K562 (cell line): Measurements from ENCODE around the gene ALG12. TPM values are rescaled to one million over a fixed set of nuclear protein-coding genes. Genes with fewer than 3 reads are reported as not detected.

Experiments
- ATAC-seq: fragments of 200-7000 bp; cut with Tn5 transposase; 3 replicates; pipeline ENCODE4 v1.9.1; 2020; ENCODE audit warnings: moderate library complexity
- Bru-seq: library from RNA; stranded (reverse); fragments of 400-500 nt; gene quantifications from one replicate; lab custom pipeline; 2021; lab: Mats Ljungman, UMichigan
- BruChase-seq, 2 experiments: library from RNA; stranded (reverse); fragments of 400-500 nt; gene quantifications; one replicate each; lab custom pipeline; 2021; lab: Mats Ljungman, UMichigan
- BruUV-seq: library from RNA; stranded (reverse); fragments of 400-500 nt; replicated peaks from 2 replicates; lab custom pipeline; 2021; lab: Mats Ljungman, UMichigan
- CTCF ChIA-PET: fragments of 300-600 bp; formaldehyde crosslinking; extraction: SDS; loops from one replicate; lab custom pipeline; 2021; ENCODE audit warnings: low intra/inter-chr PET ratio; lab: Yijun Ruan, JAX
- POLR2A ChIA-PET: fragments of 300-600, 350-650 bp; sonication (Branson Sonifier 250); formaldehyde crosslinking; extraction: SDS; loops from one replicate; lab custom pipeline; 2021; ENCODE audit warnings: antibody characterized with exemption, inconsistent platforms; lab: Yijun Ruan, JAX
- DNase-seq, 4 experiments: peaks; one replicate each; pipeline versions ENCODE4 v3.0.0 to v3.0.0-alpha.2; 2011 to 2018; ENCODE audit warnings: low spot score in 3 of 4, mixed read lengths in 3 of 4; ENCODE audit errors: extremely low read depth in 1 of 4
- FAIRE-seq: peaks from 2 replicates; lab custom pipeline; 2011; peaks lifted over from hg19 to GRCh38; lab: Jason Lieb, UNC
- H2AFZ ChIP-seq: 2 replicates; pipeline ENCODE4 v1.6.0; 2011; ENCODE audit warnings: low read depth, low read length, control low read depth, inconsistent platforms
- H3K27ac ChIP-seq: fragments of 200-600 bp; 3 replicates; pipeline ENCODE4 v1.8.0; 2011; ENCODE audit warnings: low read depth, mild to moderate bottlenecking, control low read depth, inconsistent platforms, low read length, moderate library complexity, mixed read lengths; ENCODE audit errors: extremely low read depth
- H3K27me3 ChIP-seq, 2 experiments: fragments of 300-600 bp in 1 of 2; 2 replicates in 1 of 2; 3 replicates in 1 of 2; pipeline versions ENCODE4 v1.6.0 to v1.8.0; 2011; ENCODE audit warnings: inconsistent platforms in 2 of 2, low read length in 2 of 2, mild to moderate bottlenecking in 1 of 2, mixed read lengths in 1 of 2, moderate library complexity in 1 of 2; ENCODE audit not compliant: control insufficient read depth in 2 of 2, insufficient read depth in 2 of 2
- H3K36me3 ChIP-seq: fragments of 300-600 bp; 3 replicates; pipeline ENCODE4 v1.8.0; 2011; ENCODE audit warnings: mild to moderate bottlenecking, low read length, inconsistent platforms; ENCODE audit not compliant: control insufficient read depth, insufficient read depth
- H3K4me1 ChIP-seq, 2 experiments: fragments of 200-600 bp in 1 of 2; replicated peaks in 1 of 2; 2 replicates in 1 of 2; 3 replicates in 1 of 2; pipeline versions ENCODE4 v1.5.1 to v1.8.0; 2011; ENCODE audit warnings: inconsistent platforms in 2 of 2, low read length in 2 of 2, mild to moderate bottlenecking in 1 of 2, mixed read lengths in 1 of 2, moderate library complexity in 1 of 2; ENCODE audit not compliant: control insufficient read depth in 2 of 2, insufficient read depth in 2 of 2
- H3K4me2 ChIP-seq: 2 replicates; pipeline ENCODE4 v1.6.1; 2011; ENCODE audit warnings: low read length, control low read depth, inconsistent platforms, mixed read lengths; ENCODE audit not compliant: insufficient read depth
- H3K4me3 ChIP-seq: fragments of 200-600 bp; sonication (generic), shearing (Covaris generic); 2 replicates; pipeline ENCODE4 v1.5.1; 2016; ENCODE audit warnings: control low read depth, inconsistent platforms
- H3K79me2 ChIP-seq: fragments of 200-600 bp; 3 replicates; pipeline ENCODE4 v1.8.0; 2011; ENCODE audit warnings: low read length, inconsistent platforms; ENCODE audit not compliant: control insufficient read depth, insufficient read depth
- H3K9ac ChIP-seq, 2 experiments: 2 replicates each; pipeline versions ENCODE4 v1.6.0 to v1.6.1; 2011; ENCODE audit warnings: low read depth in 2 of 2, low read length in 2 of 2, control low read depth in 1 of 2, inconsistent platforms in 1 of 2, mild to moderate bottlenecking in 1 of 2, mixed read lengths in 1 of 2; ENCODE audit not compliant: insufficient read depth in 1 of 2
- H3K9me1 ChIP-seq: one replicate; pipeline ENCODE4 v1.6.0; 2011; ENCODE audit warnings: inconsistent platforms, mild to moderate bottlenecking, low read length, moderate library complexity; ENCODE audit not compliant: control insufficient read depth, insufficient read depth
- H3K9me3 ChIP-seq: replicated peaks from 2 replicates; pipeline ENCODE4 v1.5.1; 2011; ENCODE audit warnings: low read depth, low read length, inconsistent platforms; ENCODE audit not compliant: control insufficient read depth, insufficient read depth
- H4K20me1 ChIP-seq: replicated peaks from 2 replicates; pipeline ENCODE4 v1.6.1; 2011; ENCODE audit warnings: low read length, inconsistent platforms, mixed read lengths; ENCODE audit not compliant: control insufficient read depth, insufficient read depth
- C11orf30 ChIP-seq: fragments of 450-650 bp; IDR thresholded peaks from 2 replicates; pipeline ENCODE4 v1.6.1; 2016; ENCODE audit warnings: low read depth, mild to moderate bottlenecking
- FOXK1 ChIP-seq: sonication (generic); formaldehyde crosslinking; IDR thresholded peaks from 2 replicates; pipeline ENCODE4 v1.8.0; 2022; ENCODE audit warnings: missing genetic modification reagents, mild to moderate bottlenecking, borderline replicate concordance
- STAT5A ChIP-seq: IDR thresholded peaks from 2 replicates; pipeline ENCODE4 v1.6.1; 2012; ENCODE audit warnings: low read length, inconsistent platforms, borderline replicate concordance
- ZFX ChIP-seq: sonication (generic); formaldehyde crosslinking; IDR thresholded peaks from 2 replicates; pipeline ENCODE4 v1.8.0; 2022; ENCODE audit warnings: mild to moderate bottlenecking, missing genetic modification reagents, moderate library complexity
- WGBS: fragments of 100-300 bp; shearing (Covaris generic); methylation state at CpG from one replicate; pipeline ENCODE4 v1.1.6; 2016; ENCODE audit warnings: low coverage, mixed read lengths; ENCODE audit not compliant: insufficient coverage; ENCODE audit errors: missing lambda C conversion rate; 5-methylcytosine and 5-hydroxymethylcytosine counted together
- in situ Hi-C: fragments of 300-500 bp; cut with MboI; formaldehyde crosslinking; loops from 4 replicates; pipeline ENCODE4 v1.15.0; 2018; ENCODE audit warnings: inconsistent platforms, mixed read lengths
- intact Hi-C: fragments of 100-400 bp; cut with micrococcal nuclease; formaldehyde crosslinking; loops from 2 replicates; pipeline ENCODE4 v1.14.2; 2022
- long read RNA-seq, 3 experiments: library from polyadenylated mRNA in 2 of 3; library from RNA in 1 of 3; unstranded in 2 of 3; stranded (forward) in 1 of 3; transcript quantifications; one replicate each; pipeline ENCODE4 v2.0.0, GENCODE V29; 2019 to 2022
- polyA minus RNA-seq, 3 experiments: library from RNA; depleted of rRNA, polyadenylated mRNA; stranded (reverse); fragments of >200 nt; gene quantifications; 2 replicates each; pipeline ENCODE4 v1.2.3, GENCODE V29; 2011
- polyA plus RNA-seq, 8 experiments: library from polyadenylated mRNA; depleted of rRNA in 4 of 8; stranded (reverse) in 5 of 8; unstranded in 3 of 8; fragments of >200 nt; fragmentation: Nextera tagmentation in 2 of 8; fragmentation: Illumina TruSeq in 1 of 8; extraction: Ambion mirVana in 2 of 8; extraction: Trizol in 1 of 8; gene quantifications; 2 replicates each; pipeline versions ENCODE4 v1.2.1 to v1.2.3, GENCODE V29; 2011 to 2014; ENCODE audit warnings: inconsistent platforms in 1 of 8, missing spikeins in 1 of 8
- total RNA-seq, 7 experiments: library from RNA; depleted of rRNA in 6 of 7; stranded (reverse); fragments of >200 nt in 6 of 7; fragmentation: Illumina TruSeq in 2 of 7; extraction: Trizol in 2 of 7; gene quantifications; 2 replicates each; pipeline versions ENCODE4 v1.2.1 to v1.2.3, GENCODE V29; 2011 to 2021; ENCODE audit warnings: low replicate concordance in 1 of 7
- TF ChIP-seq, protein P1 (sequence below): fragments of 450-650 bp; IDR thresholded peaks from 2 replicates; pipeline ENCODE4 v1.7.1; 2018; ENCODE audit warnings: mild to moderate bottlenecking, low read depth; ENCODE audit not compliant: partially characterized antibody
- TF ChIP-seq, protein P2 (sequence below): sonication (generic); formaldehyde crosslinking; IDR thresholded peaks from 2 replicates; pipeline ENCODE4 v1.4.0; 2020; ENCODE audit warnings: mild to moderate bottlenecking, missing genetic modification reagents

ALG12 gene
- 6.2 and 18.5 TPM in 2 replicates for total RNA-seq (2011; cell fraction: chromatin; rRNA removed; ENCODE audit: low replicate concordance)
- 20.3 and 21.8 TPM in 2 replicates for total RNA-seq (2011; cell fraction: nucleolus; rRNA removed)
- 13.6 and 15.7 TPM in 2 replicates for total RNA-seq (2011; cell fraction: nucleoplasm; rRNA removed)
- 3.4 and 5.8 TPM in 2 replicates for total RNA-seq (2014; rRNA removed)
- total RNA-seq (2014; rRNA removed; fragmentation: Illumina TruSeq; extraction: Trizol) = 0.83 and 2.0 TPM in 2 replicates
- total RNA-seq (2015; rRNA removed; fragmentation: Illumina TruSeq; extraction: Trizol) = 3.7 and 3.8 TPM in 2 replicates
- total RNA-seq (2021) = 8.5 and 11.0 TPM in 2 replicates
- 2.6 and 3.9 TPM in 2 replicates for polyA plus RNA-seq (2011; rRNA removed)
- 2.9 and 4.5 TPM in 2 replicates for polyA plus RNA-seq (2011; cell fraction: cytosol; rRNA removed)
- polyA plus RNA-seq (2011; cell fraction: nucleus; rRNA removed) = 14.0 and 20.4 TPM in 2 replicates
- polyA plus RNA-seq (2012) = 8.3 and 9.5 TPM in 2 replicates
- polyA plus RNA-seq (2014; fragmentation: Illumina TruSeq; extraction: Trizol) = 4.0 and 7.3 TPM in 2 replicates
- under 1 TPM; 0.20 to 0.62 TPM for polyA plus RNA-seq (2014; fragmentation: Nextera tagmentation; extraction: Ambion mirVana)
- polyA plus RNA-seq (2014; rRNA removed) = 4.9 and 5.8 TPM in 2 replicates
- 2.2 and 3.7 TPM in 2 replicates for polyA minus RNA-seq (2011; rRNA and poly(A)+ RNA removed)
- polyA minus RNA-seq (2011; cell fraction: cytosol; rRNA and poly(A)+ RNA removed) = 3.6 and 3.7 TPM in 2 replicates
- 1.4 and 2.8 TPM in 2 replicates for polyA minus RNA-seq (2011; cell fraction: nucleus; rRNA and poly(A)+ RNA removed)
- percentile 53 among the genes with signal in this experiment for Bru-seq, nascent RNA
- percentile 46 among the genes with signal in this experiment for BruChase-seq, experiment 1, labeled RNA remaining after a 2-hour chase
- BruChase-seq, experiment 2, labeled RNA remaining after a 6-hour chase = percentile 52 among the genes with signal in this experiment
- long read RNA-seq, experiment 1, full-length matches to known transcripts = 12 of 29 reads
- long read RNA-seq, experiment 1, partial matches to known transcripts = 11 of 29 reads
- long read RNA-seq, experiment 1, other reads (novel, unspliced or antisense) = 6 of 29 reads
- long read RNA-seq, experiment 2, full-length matches to known transcripts = 8 of 15 reads
- long read RNA-seq, experiment 2, partial matches to known transcripts = 4 of 15 reads
- long read RNA-seq, experiment 2, other reads (novel, unspliced or antisense) = 3 of 15 reads
- long read RNA-seq, experiment 3, full-length matches to known transcripts = 8 of 10 reads
- long read RNA-seq, experiment 3, partial matches to known transcripts = 0 of 10 reads
- long read RNA-seq, experiment 3, other reads (novel, unspliced or antisense) = 2 of 10 reads

DNA sequence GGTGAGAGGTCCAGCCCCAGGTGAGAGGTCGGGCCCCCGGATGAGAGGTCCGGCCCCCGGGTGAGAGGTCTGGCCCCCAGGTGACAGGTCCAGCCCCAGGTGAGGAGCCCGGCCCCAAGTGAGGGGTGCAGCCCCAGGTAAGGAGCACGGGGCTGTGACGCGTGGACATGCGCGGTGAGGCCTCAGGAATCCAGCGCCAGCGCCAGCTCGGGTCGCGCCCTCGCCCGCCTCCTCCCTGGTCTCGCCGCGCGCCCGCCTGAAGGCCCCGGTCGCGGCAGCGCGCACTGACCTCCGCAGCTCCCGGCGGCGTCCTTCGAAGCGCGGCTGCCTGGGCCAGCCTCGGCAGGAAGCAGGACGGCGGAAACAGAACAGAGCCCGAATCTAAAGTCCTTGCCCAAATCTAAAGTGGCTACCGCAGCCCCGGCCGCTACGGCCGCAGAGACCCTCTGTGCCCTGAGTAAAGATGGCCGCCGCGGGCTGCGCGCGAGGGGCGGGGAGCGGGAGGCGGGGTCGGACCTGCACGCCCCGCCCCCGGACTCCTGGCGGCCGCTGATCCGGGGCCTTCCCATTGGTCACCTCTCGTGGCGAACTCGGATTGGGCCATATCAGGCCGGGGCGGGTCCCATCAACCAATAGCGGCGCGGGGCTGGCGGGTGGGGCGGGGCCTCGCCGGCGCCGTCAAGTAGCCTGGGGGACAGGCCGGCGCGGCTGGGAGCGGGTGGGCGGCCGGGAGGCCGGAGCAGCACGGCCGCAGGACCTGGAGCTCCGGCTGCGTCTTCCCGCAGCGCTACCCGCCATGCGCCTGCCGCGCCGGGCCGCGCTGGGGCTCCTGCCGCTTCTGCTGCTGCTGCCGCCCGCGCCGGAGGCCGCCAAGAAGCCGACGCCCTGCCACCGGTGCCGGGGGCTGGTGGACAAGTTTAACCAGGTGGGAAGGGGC is at the start of gene ALG12, which contains the start of gene CRELD2:
TSS of gene ALG12 (minus strand) at position 465 of the 937 bp plus-strand sequence. CDS start 4,673 bp downstream, outside the sequence.
TSS of gene CRELD2 (plus strand) at position 661 of the 937 bp plus-strand sequence. CDS start at position 797, 136 bp downstream.
- intact Hi-C loops (loop anchor here (5.0 kb wide), 1 partner anchor 151 kb away; no protein-coding TSS in a partner anchor), in situ Hi-C loops (loop anchor here (10.0 kb wide), 1 partner anchor 93 kb away; the partner anchor contains the start of gene BRD1)
- ChIA-PET CTCF (no interaction called here), POLR2A (interaction anchor here (0.6 to 1.1 kb wide), 5 partner anchors 9 to 738 kb away, joined by 3 read pairs; no protein-coding TSS in a partner anchor)
- Histone ChIP-seq H2AFZ (peak within 1 kb of the TSS; percentile 85), H3K79me2 (peaks cover 14% of the 10 kb centered on the region), H3K9me3 (no peaks in the 10 kb centered on the region), H3K9ac (peak within 1 kb of the TSS; percentile 83 to 94), H3K4me2 (peak within 1 kb of the TSS; percentile 84), H3K9me1 (no peaks in the 10 kb centered on the region), H3K4me3 (peak within 1 kb of the TSS; percentile 84), H4K20me1 (0 out of 2 replicates have a peak, but pooled peaks cover 3% of the 10 kb centered on the region), H3K36me3 (peaks cover 13% of the 10 kb centered on the region; the same call in 2 of the 3 replicates), H3K27ac (peak within 1 kb of the TSS; percentile 92), H3K4me1 (peaks cover 6 to 36% of the 10 kb centered on the region in 2 experiments; a peak in 4 of 5 replicates), H3K27me3 (no peaks in the 10 kb centered on the region)
- WGBS = under 1% methylated on average over 53 of the region's 103 CpGs
- BruUV-seq = no TSS peak
- ATAC-seq (peak; percentile 99), DNase-seq (peak; percentile 94 to 97 (median 96)), FAIRE-seq (peak; percentile 76)
- TF ChIP-seq FOXK1 (CRISPR knock-in tag) (no peak), ZFX (peak; percentile 97), C11orf30 (0 out of 2 replicates have a peak, but pooled peaks have one; percentile 13), STAT5A (no peak)
- TF ChIP-seq, protein P1, sequence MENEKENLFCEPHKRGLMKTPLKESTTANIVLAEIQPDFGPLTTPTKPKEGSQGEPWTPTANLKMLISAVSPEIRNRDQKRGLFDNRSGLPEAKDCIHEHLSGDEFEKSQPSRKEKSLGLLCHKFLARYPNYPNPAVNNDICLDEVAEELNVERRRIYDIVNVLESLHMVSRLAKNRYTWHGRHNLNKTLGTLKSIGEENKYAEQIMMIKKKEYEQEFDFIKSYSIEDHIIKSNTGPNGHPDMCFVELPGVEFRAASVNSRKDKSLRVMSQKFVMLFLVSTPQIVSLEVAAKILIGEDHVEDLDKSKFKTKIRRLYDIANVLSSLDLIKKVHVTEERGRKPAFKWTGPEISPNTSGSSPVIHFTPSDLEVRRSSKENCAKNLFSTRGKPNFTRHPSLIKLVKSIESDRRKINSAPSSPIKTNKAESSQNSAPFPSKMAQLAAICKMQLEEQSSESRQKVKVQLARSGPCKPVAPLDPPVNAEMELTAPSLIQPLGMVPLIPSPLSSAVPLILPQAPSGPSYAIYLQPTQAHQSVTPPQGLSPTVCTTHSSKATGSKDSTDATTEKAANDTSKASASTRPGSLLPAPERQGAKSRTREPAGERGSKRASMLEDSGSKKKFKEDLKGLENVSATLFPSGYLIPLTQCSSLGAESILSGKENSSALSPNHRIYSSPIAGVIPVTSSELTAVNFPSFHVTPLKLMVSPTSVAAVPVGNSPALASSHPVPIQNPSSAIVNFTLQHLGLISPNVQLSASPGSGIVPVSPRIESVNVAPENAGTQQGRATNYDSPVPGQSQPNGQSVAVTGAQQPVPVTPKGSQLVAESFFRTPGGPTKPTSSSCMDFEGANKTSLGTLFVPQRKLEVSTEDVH = peak; percentile 56
- TF ChIP-seq, protein P2, sequence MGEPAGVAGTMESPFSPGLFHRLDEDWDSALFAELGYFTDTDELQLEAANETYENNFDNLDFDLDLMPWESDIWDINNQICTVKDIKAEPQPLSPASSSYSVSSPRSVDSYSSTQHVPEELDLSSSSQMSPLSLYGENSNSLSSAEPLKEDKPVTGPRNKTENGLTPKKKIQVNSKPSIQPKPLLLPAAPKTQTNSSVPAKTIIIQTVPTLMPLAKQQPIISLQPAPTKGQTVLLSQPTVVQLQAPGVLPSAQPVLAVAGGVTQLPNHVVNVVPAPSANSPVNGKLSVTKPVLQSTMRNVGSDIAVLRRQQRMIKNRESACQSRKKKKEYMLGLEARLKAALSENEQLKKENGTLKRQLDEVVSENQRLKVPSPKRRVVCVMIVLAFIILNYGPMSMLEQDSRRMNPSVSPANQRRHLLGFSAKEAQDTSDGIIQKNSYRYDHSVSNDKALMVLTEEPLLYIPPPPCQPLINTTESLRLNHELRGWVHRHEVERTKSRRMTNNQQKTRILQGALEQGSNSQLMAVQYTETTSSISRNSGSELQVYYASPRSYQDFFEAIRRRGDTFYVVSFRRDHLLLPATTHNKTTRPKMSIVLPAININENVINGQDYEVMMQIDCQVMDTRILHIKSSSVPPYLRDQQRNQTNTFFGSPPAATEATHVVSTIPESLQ (CRISPR knock-in tag) = no peak
